Medulla oblongata (tissue), 1 donor: ENCODE results near the gene ITGA5.

Experiments
- DNase-seq: peaks from one replicate; pipeline ENCODE4 v3.0.0-alpha.2; 2015; ENCODE audit errors: extremely low spot score

ITGA5 gene

DNA sequence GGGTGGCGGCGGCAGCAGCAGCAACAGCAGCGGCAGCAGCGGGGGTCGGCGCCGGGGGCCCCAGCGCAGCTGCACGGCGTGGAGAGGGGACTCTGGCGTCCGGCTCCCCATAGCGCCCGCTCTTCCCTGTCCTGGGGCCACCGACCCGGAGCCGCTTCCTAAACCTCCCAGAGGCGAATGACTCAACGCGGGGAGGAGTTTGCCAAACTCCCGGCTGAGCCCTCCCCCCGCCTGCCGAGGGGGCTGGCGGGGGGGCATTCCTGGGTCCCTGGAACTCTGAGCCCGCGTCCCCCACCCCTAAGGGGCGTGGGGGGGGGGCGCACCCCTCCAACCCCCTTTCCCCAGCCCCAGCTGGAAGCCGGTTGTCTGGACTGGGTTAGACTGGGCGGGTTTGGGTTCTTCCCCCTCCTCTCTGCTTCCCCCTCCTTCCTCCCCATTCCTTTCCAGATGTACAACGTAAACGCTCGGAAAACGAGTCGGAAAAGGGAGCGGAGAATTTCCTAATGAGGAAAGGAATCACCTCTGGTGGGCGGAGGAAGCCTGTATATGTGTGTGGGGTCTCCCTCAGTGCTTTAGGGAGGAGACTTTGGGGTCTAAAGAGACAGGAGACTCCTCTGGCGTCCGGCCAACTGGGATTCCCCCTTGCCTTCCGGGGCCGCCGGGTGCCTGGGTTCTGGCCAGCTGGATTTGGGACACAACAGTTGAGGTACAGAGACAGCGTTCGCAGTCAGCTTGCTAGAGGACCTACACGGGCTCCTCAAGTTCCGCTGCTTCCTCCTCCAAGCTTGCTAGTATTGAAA lies at the start of gene ITGA5:
Gene ITGA5, minus strand, starts transcription at position 179 of the 800 bp plus-strand sequence. Its CDS starts 68 bp downstream, at position 111.
- DNase-seq: peak; percentile 50

DNA sequence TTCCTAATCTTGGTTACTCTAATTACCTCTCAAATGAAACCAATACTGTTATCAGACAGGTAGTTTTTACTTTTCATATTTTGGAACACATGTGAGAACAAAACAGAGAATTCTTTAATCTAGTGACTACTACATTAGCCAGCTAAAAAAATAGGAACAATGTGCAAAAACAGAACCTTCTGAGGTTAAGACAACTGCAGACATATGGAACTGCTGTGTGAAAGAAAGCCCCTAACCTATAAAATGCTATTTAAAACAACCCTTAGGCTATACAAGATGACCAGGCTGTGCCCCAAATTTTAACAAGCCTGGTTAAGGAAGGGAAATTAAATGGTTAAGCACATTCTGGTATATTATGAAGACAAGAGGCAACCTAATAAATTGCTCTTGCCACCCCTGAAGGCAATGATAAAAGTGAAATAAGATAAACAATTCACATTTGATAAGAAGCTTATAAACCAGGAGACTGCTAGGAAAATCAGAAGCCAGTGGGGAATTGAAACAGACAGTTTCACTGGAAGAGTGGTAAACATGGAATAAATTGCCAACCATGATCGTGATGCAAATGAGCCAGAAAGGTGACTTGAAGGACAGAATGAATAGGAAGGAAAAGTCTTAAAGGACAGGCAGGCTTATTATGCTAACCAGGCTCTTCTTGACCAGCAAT lies 46.9 kb upstream of the ITGA5 start:
- DNase-seq: no peak

DNA sequence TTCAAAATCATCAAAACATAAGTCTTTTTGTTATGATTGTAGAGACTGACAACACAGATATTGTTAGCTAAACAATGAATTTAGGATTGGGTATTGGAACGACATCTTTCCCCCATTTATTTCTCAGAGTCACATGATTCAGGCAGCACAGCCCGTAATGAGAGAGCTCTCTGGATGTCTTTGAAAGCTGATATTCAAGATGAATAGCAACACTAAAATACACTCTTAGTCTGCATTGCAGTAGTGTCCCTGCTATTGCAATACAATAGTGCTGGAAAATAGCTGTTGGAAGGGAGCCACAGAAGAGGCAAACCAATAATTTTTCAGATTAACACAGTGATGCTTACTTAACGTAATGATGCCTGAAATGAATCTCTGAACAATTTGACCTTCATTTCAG lies 44.4 kb upstream of the ITGA5 start:
- peak; percentile 13 for DNase-seq

DNA sequence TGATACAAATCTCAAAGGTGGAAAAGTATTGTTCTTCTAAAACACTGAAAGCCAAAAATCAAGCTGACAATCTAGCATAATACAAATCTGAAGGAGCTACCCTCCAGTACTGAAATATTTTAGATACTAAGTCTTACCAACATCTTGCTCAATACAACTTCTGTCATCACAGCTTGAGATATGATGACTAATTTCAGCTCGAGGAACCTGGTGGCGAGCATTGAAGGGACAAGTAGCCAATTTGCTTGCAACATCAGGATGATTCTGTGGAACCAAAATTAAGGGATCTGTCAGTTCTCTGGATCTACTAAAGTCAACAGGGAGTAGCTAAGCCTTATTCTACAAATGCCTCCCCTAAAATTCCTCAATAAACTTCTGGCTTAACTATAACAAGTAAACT lies 44.0 kb upstream of the ITGA5 start:
- no peak for DNase-seq

DNA sequence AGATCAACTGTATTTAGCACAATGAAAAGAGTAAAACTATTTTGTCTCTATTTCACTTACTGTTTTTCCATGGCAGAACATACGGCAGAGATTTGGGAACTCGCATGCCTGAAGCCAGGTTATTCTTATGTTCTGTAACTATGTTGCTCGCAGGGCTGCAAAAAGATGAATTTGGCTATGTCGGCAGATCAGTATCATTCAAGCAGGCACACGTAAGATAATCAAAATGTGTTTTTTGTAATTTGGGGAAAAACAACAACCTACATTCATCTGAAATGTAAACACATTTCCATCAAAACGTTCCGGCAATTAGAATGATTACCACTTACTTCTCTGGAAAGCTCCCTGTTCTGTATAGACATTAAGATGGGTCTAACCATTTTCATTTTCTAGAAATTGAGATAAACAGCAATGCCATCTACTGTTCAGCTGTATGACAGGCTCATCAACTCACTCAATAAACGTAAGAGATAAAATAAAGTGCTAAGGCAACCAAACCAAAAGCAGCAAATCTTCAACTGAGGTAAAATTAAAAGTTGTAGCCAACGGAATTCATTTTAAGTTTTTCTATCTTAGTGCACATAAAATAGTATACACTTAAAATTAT lies 41.4 kb upstream of the ITGA5 start:
- DNase-seq: peak; percentile 21

DNA sequence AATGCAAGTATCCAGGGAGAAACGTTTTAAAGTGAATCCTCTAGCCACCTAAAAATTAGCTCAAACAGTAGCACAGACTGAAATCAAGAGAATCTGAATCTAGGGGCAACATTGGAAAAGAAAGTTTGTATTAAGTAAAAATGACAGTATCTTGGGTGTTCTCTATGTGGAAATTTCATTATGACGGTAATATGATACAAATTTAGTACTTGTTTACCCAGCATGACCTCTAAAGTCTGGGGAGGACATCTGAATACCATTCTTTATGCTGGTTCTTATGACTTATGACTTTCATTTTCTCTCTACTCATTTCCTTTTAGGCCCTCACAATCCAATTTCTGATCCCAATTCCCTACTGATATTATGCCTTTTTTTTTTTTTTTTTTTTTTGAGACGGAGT lies 40.3 kb upstream of the ITGA5 start:
- DNase-seq: no peak

DNA sequence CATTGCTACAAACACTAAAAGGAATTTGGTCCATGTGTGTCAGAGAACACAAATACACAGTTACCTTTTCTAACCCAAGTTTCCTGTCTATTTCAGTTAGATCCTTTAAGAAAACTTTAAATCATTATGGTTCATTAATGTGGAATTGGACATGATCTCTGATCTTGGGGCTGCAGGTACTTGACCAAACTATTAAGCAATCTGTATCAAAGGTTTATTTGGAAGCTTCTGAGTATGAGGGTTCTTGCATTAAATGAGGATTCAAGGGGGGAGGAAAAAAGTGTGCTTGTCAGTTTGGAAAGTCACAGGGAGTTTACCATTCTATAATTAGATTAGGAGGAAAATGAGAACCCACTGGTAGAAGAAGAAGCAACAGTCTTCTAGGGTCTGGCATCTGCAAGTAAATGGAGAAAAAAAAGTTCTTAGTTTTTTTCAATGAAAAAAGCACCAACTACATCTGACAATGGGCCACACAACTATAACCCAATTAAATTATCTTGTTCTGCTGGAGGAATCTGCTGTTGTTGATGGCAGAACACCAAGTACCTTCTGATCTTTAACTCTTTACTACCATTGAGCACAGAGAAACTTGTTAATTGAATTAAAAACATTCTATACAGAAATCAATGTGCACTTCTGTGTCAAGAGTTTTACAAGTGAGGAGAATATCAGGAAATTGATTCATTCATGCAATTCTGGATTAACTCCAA lies 36.8 kb upstream of the ITGA5 start:
- DNase-seq: no peak

DNA sequence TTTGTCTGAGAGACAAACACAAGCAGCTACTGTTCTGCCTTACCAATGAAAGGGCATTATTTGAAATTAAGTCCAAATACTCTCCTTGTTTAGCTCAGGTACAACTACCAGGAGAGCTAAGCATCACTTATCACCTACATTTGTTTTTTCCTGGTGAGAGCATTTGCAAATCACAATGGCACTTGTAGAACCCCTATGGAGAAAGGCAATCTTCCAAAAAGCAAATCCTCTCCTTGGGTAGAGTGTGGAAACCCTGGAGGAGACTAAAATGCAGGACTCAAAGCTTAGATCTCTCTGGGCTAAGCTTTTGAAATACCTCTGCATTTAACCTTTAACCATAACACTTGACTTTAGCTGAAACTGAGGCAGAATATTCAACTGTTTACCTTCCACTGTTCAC lies 33.6 kb upstream of the ITGA5 start:
- DNase-seq: no peak

DNA sequence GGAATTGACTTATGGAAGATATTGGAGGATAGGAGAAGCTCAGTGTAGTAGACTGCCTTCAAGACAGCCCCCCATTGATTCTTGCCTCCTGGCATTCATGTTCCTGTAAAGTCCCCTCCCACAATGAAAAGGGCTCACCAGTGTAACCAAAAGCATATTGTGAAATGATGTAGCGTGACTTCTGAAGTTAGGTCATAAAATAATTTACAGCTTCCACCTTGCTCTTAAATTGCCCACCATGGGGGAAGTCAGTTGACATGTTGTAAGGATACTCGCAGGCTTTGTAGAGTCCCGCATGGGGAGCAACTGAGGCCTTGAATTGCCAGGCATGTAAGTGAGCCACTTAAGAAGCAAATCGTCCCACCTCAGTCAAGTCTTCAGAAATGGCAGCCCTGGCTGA lies 29.3 kb upstream of the ITGA5 start:
- DNase-seq: no peak

DNA sequence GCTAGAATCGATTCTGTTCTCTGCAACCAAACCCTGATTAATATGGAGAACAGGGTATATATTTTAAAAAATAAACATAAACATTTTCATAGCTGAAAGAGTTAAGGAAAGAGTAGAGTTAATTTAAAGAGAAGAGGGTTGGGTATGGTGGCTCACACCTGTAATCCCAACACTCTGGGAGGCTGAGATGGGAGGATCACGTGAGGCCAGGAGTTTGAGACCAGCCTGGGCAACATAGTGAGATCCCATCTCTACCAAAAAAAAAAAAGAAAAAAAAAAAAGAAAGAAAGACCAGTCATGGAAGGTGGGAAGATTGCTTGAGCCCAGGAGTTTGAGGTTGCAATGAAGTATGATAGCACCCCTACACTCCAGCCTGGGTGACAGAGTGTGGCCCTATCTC lies 28.9 kb upstream of the ITGA5 start:
- no peak for DNase-seq

DNA sequence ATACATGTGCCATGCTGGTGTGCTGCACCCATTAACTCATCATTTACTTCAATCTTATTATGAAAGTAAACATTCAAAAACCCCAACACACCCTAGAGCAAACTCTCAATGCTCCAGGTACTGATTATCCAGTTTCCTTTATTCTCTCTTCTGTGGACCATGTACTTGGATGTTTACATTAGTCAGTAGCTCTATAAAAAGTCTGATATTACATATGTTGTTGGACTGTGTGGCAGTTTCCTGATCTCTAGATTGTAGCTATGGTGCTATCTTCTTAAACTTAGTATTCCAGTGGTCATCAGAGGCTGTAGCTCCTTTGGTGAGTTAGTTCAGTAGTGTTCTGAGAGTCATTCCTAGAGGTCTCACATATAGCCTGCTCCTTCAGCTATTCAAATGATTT lies 25.1 kb upstream of the ITGA5 start:
- no peak for DNase-seq

DNA sequence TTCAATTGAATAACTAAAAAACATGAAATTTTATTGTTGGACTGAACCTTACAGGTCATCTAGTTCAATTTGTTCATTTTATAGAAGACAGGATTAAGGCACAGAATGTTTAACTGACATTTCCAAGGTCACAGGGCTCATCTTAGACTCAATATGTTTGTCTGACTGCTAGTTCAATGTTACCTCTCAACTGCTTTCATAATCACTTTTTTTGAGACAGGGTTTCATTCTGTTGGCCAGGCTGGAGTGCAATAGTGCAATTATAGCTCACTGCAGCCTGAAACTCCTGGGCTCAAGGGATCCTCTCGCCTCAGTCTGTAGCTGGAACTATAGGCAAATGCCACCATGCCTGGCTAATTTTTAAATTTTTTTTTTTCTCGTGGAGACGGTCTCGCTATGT lies 24.4 kb upstream of the ITGA5 start:
- no peak for DNase-seq

DNA sequence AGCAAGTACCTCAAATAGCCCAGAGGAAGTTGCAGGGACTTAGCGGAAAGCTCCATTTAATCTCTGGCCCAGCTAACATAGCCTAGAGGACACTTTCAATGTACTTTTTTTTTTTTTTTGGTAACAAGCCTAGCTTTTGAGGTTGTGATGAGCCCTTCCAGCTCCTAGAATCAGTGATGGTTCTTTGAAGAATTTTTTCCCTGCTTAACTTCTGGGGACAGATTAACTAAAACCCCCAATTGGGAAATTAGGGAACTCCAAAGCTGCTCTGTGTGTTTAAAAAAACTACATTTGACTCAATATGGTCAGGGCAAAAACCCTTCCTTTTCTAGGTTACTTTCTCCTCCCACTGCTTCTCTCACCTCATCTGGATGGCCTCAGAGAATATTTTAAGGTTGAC lies 23.9 kb upstream of the ITGA5 start:
- DNase-seq: no peak

DNA sequence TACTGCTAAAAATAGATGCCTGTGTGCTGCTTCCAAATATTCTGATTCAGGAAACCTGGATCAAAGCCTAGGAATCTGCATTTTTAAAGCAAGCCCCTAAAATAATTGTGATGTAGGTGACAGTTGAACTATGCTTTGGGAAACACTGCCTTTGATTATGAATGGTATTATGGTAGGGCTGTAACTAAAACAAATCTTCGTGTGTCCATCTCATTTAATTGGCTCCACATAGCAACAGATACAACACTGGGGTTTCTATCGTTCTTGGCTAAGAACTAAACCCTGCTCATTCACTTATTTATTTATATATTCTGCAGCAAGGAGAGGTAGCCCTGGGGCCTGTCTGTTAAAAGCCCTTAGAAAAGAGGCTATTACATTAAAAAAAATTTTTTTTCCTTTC lies 23.0 kb upstream of the ITGA5 start:
- DNase-seq: no peak

DNA sequence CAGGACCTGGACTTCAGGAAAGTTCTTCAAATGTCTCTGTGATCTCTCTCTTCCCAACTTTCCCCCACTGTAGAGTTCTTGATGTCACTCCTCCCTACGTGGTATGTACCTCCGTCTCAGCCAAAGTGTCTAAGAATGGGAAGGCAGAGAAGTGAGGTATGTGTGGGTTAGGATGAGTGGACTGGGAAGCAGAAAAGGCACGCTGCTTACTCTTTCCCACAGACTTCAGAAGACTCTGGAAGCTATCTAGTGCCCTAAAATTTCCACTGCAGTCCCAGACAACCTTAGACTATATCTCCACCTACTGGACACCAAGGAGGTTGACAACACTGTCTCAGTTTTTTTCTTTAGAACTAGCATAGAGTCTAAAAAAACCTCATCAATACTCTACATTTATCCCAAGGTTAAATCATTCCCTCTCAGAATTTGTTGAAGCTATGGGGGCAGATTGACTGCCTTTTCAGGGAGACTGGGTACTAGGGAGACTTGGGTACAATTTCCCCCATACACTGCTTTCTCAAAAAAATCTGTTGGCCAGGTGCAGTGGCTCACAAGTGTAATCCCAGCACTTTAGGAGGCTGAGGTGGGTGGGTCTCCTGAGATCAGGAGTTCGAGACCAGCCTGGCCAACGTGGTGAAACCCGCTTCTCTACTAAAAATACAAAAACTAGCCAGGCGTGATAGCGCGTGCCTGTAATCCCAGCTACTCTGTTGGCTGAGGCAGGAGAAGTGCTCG lies 20.6 kb upstream of the ITGA5 start:
- peak; percentile 77 for DNase-seq

DNA sequence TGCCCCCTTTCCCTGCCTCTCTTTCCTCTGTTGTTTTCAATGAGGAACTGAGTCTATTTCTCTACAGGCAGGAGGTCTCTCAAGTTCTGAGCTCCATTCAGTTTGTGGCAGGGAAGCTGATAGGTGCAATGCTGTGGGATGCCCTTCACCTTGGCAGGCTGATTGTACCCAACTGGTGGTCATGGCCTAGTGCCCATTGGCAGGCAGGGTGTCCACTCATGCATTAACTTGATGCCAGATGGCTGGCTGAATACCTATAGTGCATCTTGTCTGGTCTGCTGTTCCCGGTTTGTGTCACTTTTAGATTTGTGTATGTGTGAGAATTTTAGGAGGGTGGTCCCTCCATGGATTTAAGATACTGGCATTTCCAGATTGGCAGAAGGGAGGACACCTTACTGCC lies 20.0 kb upstream of the ITGA5 start:
- DNase-seq: no peak

DNA sequence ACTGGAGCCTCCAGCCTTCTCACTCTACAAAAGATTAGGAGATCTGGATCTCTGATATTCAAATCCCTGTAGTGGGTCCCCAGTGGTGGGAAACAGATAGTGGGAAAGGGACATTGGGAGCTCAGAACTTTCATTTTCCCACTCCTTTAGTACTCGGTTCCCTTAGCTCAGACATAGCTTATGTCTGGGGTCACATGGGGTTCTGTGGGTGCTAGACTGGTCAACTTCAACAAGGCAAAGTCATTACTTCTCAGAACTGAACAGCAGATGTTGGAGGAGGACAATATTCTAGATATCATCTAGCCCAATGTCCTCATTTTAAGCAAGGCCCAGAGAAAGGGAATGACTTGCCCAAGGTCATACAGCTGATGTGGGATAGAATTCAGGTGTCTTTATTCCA lies 19.5 kb upstream of the ITGA5 start:
- DNase-seq: no peak

DNA sequence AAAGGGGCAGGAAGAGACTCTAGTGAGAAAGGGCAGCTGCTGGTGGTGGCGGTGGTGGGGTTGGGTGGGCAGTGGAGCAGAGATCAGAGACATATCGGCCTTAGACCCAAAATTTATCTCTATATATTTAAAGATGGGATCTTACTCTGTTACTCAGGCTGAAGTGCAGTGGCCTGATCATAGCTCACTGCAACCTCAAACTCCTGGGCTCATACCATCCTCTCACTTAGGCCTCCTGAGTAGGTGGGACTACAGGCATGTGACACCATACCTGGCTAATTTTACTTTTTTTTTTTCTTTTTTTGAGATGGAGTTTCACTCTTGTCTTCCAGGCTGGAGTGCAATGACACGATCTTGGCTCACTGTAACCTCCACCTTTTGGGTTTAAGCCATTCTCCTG lies 18.6 kb upstream of the ITGA5 start:
- no peak for DNase-seq

DNA sequence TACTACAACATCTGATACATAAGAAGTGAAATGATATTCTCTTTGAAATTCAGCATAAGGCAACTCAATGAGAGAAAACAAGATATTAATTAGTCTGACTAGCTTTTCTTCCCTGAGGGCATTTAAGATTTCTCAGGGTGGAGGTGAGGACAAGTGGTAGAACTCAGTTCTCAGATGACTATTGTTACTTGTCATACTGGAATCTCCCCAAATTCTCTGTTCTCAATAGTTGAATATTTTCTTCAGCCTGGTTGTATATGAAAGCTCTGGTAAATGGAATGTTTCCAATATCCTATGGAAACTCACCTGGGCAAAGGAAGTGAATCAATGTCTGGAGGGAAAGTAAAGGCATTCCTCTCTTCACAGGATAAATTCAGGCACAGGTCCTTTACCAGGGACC lies 18.2 kb upstream of the ITGA5 start:
- no peak for DNase-seq

DNA sequence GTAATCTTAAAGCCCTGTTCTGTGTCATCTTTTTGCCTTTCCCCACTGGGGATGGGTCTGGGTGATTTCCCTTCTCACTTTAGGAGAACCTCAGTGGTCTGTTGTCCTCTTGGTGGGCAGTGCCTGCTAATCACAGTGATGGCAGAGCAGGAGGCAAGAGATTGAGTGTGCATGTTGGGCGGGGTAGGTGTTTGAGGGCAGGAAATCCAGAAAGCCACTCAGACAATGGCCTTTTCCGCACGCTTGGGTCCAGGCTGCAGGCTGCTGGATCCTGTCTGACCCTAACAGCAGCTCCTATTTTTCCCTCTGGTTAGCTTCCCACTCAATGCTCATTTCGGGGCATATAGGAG lies 13.7 kb upstream of the ITGA5 start:
- no peak for DNase-seq

DNA sequence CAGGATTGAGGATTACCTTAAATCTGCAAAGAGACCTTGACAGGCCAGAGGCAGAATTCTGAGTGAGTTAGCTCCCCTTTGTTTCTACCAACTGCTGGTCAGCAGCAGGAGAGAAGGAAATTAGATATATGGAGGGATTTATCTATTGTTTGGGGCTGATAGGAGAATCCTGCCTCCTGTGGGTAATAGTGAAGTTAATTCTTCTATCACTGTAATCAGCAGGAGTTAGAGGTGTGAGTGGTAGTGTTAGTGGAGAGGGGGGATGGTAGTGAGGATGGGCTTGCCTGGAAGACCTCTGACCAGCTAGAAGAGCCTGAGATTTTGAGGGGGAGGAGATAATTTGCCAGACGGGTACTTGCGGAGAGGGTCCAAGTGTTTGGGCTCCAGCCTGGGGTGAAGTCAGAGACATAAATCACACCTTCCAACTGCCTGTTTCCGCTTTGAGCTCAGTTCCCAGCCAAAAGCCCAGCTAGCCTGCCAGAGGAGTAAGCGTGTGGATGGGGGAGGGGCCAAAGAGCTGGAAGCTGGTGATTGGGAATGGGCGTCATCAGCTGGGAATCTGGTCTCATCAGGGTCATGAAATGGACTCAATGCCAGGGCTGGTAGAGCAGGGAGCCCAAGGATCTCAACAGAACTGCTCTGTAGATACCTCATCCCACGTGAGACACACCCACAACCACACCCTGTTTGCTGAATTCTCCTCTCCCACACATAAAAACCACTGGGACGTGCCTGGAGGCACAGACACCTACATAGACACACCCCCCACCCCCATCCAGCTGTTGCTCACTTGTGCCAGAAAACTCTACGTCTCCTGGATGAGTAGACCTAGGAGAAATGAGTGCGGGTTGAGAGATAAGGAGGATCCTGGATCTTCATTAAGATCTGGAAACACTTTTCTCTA lies 13.1 kb upstream of the ITGA5 start:
- DNase-seq: no peak
